Astrocyte (in vitro differentiated cells and primary cell): Measurements from ENCODE around the gene MYEOV. TPM values are rescaled to one million over a fixed set of nuclear protein-coding genes. Genes with fewer than 3 reads are reported as not detected.

Experiments used
- DNase-seq: peaks from one replicate; pipeline ENCODE4 v3.0.0-alpha.2; 2010; ENCODE audit warnings: low read depth
- FAIRE-seq: peaks from 2 replicates; lab custom pipeline; 2011; peaks lifted over from hg19 to GRCh38; lab: Jason Lieb, UNC
- H2AFZ ChIP-seq: 2 replicates; pipeline ENCODE4 v1.6.0; 2012; ENCODE audit warnings: low read depth, low read length, inconsistent platforms
- H3K27ac ChIP-seq: 2 replicates; pipeline ENCODE4 v1.5.1; 2011; ENCODE audit warnings: low read depth, low read length, inconsistent platforms
- H3K27me3 ChIP-seq: 2 replicates; pipeline ENCODE4 v1.6.0; 2011; ENCODE audit warnings: low read length, inconsistent platforms; ENCODE audit not compliant: insufficient read depth
- H3K36me3 ChIP-seq: 2 replicates; pipeline ENCODE4 v1.5.1; 2011; ENCODE audit warnings: low read length, inconsistent platforms; ENCODE audit not compliant: insufficient read depth
- H3K4me1 ChIP-seq: 2 replicates; pipeline ENCODE4 v1.5.1; 2011; ENCODE audit warnings: low read length, inconsistent platforms; ENCODE audit not compliant: insufficient read depth
- H3K4me2 ChIP-seq: 2 replicates; pipeline ENCODE4 v1.6.0; 2012; ENCODE audit warnings: low read length, inconsistent platforms
- H3K4me3 ChIP-seq: 2 replicates; pipeline ENCODE4 v1.5.1; 2011; ENCODE audit warnings: low read depth, mild to moderate bottlenecking, low read length, inconsistent platforms; ENCODE audit not compliant: insufficient read depth
- H3K79me2 ChIP-seq: 2 replicates; pipeline ENCODE4 v1.6.0; 2012; ENCODE audit warnings: mild to moderate bottlenecking, low read length, inconsistent platforms; ENCODE audit not compliant: insufficient read depth
- H3K9ac ChIP-seq: 2 replicates; pipeline ENCODE4 v1.6.0; 2012; ENCODE audit warnings: mild to moderate bottlenecking, low read length, inconsistent platforms
- H3K9me3 ChIP-seq: 2 replicates; pipeline ENCODE4 v1.5.1; 2012; ENCODE audit warnings: low read depth, mild to moderate bottlenecking, low read length, inconsistent platforms; ENCODE audit not compliant: insufficient read depth
- H4K20me1 ChIP-seq: 2 replicates; pipeline ENCODE4 v1.6.0; 2012; ENCODE audit warnings: low read length, inconsistent platforms; ENCODE audit not compliant: insufficient read depth
- H3K27ac Mint-ChIP-seq: one replicate; pipeline ENCODE4 v1.8.0; 2021; ENCODE audit warnings: mild to moderate bottlenecking, mixed read lengths; ENCODE audit not compliant: unreplicated experiment
- H3K27me3 Mint-ChIP-seq: one replicate; pipeline ENCODE4 v1.8.0; 2021; ENCODE audit warnings: low read depth, mixed read lengths; ENCODE audit not compliant: unreplicated experiment
- H3K36me3 Mint-ChIP-seq: one replicate; pipeline ENCODE4 v1.8.0; 2021; ENCODE audit warnings: low read depth, mixed read lengths; ENCODE audit not compliant: unreplicated experiment
- H3K4me1 Mint-ChIP-seq: one replicate; pipeline ENCODE4 v1.8.0; 2021; ENCODE audit warnings: low read depth, mixed read lengths; ENCODE audit not compliant: unreplicated experiment
- H3K4me3 Mint-ChIP-seq: one replicate; pipeline ENCODE4 v1.8.0; 2021; ENCODE audit warnings: mild to moderate bottlenecking, moderate library complexity, mixed read lengths; ENCODE audit not compliant: unreplicated experiment
- H3K9me3 Mint-ChIP-seq: one replicate; pipeline ENCODE4 v1.8.0; 2021; ENCODE audit warnings: mild to moderate bottlenecking, mixed read lengths; ENCODE audit not compliant: unreplicated experiment
- EZH2 ChIP-seq: IDR thresholded peaks from 2 replicates; pipeline ENCODE4 v1.6.1; 2012; ENCODE audit warnings: mild to moderate bottlenecking, low read length, inconsistent platforms; ENCODE audit not compliant: insufficient read depth
- total RNA-seq: library from RNA; stranded (reverse); gene quantifications from 2 replicates; pipeline ENCODE4 v1.2.1, GENCODE V29; 2021
- TF ChIP-seq, protein P1 (sequence below): IDR thresholded peaks from 2 replicates; pipeline ENCODE4 v1.5.1; 2011; ENCODE audit warnings: low read depth, mild to moderate bottlenecking, inconsistent platforms, low read length, moderate library complexity; ENCODE audit not compliant: insufficient read depth

The MYEOV gene
- total RNA-seq, 1 donor from 2014 or later = not detected

DNA sequence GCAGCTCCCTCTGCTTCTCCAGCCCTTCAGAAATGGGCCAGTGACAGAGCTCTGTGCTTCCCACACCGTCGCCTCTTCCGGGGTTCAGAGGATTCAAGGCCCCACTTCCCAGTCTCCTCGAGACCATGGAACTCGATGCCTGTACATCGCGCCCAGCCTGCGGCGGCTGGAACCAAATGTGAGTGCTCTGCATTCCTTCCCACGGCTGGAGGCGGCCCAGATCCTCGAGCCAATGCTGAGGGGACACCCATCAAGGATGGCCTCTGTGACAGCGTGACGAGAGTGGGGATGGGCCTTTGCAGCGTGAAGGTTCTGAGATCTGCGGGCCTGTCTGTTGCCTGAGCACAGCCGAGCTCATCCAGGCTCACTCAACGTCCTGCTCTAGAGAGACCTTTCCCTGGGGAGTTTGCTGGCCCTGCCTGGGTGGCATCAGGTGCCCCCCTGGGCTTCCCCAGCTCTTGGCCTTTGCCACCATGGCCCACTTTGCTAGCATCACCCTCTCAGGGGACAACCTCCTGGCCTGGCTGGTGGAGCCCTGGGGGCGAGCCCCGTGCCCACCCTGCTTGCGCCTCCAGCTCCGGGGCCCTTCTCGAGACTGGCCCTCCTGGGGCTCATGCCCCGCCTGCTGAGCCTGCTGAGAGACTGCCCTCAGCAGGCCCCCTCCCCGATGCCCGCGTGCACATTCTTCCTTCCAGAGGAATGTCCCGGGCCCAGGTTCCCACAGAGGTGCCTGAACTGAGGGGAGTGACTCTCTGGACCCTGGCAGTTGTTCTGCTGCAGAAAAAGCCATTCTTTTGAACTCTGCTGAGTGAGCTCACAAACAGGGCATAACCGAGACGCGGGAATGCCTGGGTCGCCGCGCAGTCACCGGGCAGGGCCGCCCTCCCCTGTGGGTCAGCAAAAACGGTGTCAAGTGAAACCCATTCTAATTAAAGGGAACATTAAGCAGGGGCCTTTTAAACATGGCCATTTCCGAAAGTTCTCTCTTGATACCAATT, 7.3 kb upstream of the MYEOV start:
- Histone ChIP-seq H3K36me3 (no peaks in the 10 kb centered on the region), H3K79me2 (no peaks in the 10 kb centered on the region), H3K4me2 (no peak overlapping the region), H2AFZ (no peak overlapping the region), H3K9ac (no peak overlapping the region), H3K4me3 (no peak overlapping the region), H3K4me1 (no peaks in the 10 kb centered on the region), H3K27ac (no peak overlapping the region), H3K9me3 (no peaks in the 10 kb centered on the region), H3K27me3 (no peaks in the 10 kb centered on the region), H4K20me1 (no peaks in the 10 kb centered on the region)
- Mint-ChIP-seq H3K36me3 (no peaks in the 10 kb centered on the region), H3K9me3 (peaks cover 13% of the 10 kb centered on the region), H3K4me1 (no peaks in the 10 kb centered on the region), H3K27ac (no peak overlapping the region), H3K27me3 (peaks cover 59% of the 10 kb centered on the region), H3K4me3 (no peak overlapping the region)
- no peak for TF ChIP-seq EZH2
- TF ChIP-seq, protein P1, sequence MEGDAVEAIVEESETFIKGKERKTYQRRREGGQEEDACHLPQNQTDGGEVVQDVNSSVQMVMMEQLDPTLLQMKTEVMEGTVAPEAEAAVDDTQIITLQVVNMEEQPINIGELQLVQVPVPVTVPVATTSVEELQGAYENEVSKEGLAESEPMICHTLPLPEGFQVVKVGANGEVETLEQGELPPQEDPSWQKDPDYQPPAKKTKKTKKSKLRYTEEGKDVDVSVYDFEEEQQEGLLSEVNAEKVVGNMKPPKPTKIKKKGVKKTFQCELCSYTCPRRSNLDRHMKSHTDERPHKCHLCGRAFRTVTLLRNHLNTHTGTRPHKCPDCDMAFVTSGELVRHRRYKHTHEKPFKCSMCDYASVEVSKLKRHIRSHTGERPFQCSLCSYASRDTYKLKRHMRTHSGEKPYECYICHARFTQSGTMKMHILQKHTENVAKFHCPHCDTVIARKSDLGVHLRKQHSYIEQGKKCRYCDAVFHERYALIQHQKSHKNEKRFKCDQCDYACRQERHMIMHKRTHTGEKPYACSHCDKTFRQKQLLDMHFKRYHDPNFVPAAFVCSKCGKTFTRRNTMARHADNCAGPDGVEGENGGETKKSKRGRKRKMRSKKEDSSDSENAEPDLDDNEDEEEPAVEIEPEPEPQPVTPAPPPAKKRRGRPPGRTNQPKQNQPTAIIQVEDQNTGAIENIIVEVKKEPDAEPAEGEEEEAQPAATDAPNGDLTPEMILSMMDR = no peak
- FAIRE-seq (no peak), DNase-seq (no peak)

DNA sequence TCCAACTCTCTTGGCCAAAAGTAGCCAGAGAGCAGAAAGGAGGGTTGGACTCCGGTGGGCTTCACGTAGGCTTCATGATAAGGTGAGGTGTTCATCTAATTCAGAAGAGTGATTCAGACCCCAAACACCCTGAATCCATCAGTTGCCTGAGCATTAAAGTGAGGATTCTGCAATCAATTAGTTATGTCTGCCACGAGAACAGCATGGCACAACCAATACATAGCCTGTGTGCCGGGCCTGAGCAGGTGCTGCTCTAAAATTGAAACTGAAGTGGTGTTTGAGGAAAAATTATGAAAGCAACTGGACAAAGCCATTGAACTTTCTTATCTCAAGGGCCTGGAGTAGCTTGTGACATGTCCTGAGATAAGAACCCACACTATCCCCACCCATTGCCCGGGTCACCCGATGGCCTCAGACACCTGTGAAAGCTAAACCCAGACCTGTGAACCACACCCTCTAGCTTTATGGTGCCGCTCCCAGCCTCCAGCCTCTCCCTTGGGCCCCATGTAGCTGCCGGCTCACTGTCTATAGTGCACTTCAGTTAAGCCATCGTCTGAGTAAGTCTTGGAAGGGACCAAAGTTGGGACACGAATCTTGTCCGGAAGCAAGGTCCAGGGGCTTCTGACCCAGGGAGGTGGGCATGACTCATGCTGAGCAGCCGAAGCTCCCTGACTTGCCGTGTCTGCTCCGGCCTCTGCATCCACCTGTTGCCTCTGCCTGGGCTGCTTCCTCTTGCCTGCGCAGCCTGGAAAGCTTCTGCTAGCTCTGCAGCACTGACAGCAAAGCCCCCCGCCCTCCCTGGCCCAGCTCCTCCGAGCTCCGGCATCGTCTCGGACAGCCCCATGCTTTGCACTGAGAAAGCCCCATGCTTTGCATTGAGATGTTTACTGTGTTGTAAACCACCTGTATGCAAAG, 5.7 kb upstream of the MYEOV start:
- H3K27me3 Mint-ChIP-seq = peaks cover 65% of the 10 kb centered on the region
- no peaks in the 10 kb centered on the region for H3K36me3 ChIP-seq
- no peaks in the 10 kb centered on the region for H4K20me1 ChIP-seq
- no peak overlapping the region for H3K4me2 ChIP-seq
- H3K27me3 ChIP-seq = no peaks in the 10 kb centered on the region
- no peak overlapping the region for H2AFZ ChIP-seq
- no peaks in the 10 kb centered on the region for H3K9me3 ChIP-seq
- TF ChIP-seq, protein P1 = no peak
- no peak for TF ChIP-seq EZH2
- no peaks in the 10 kb centered on the region for H3K4me1 Mint-ChIP-seq
- H3K9ac ChIP-seq = no peak overlapping the region
- H3K4me1 ChIP-seq = no peaks in the 10 kb centered on the region
- H3K9me3 Mint-ChIP-seq = peaks cover 8% of the 10 kb centered on the region
- H3K4me3 ChIP-seq = no peak overlapping the region
- H3K36me3 Mint-ChIP-seq = no peaks in the 10 kb centered on the region
- H3K27ac Mint-ChIP-seq = no peak overlapping the region
- no peaks in the 10 kb centered on the region for H3K79me2 ChIP-seq
- H3K27ac ChIP-seq = no peak overlapping the region
- DNase-seq (no peak), FAIRE-seq (no peak)
- H3K4me3 Mint-ChIP-seq = no peak overlapping the region
